A673 (cell line): ENCODE measurements around the gene TEAD3.

ENCODE experiments used
- EZH2 ChIP-seq: fragments of 200-600 bp; sonication (generic); IDR thresholded peaks from 2 replicates; pipeline ENCODE4 v1.6.1; 2017; ENCODE audit warnings: borderline replicate concordance, low read depth, mild to moderate bottlenecking, mixed read lengths, antibody characterized with exemption, low read length; ENCODE audit not compliant: poor library complexity, severe bottlenecking
- TF ChIP-seq, protein P1 (sequence below): fragments of 300-800, 200-600 bp; sonication (generic); conservative IDR thresholded peaks from 2 replicates; pipeline ENCODE4 v1.5.1; 2017; ENCODE audit warnings: low read depth, mild to moderate bottlenecking, antibody characterized with exemption, low read length, moderate library complexity, mixed read lengths

DNA sequence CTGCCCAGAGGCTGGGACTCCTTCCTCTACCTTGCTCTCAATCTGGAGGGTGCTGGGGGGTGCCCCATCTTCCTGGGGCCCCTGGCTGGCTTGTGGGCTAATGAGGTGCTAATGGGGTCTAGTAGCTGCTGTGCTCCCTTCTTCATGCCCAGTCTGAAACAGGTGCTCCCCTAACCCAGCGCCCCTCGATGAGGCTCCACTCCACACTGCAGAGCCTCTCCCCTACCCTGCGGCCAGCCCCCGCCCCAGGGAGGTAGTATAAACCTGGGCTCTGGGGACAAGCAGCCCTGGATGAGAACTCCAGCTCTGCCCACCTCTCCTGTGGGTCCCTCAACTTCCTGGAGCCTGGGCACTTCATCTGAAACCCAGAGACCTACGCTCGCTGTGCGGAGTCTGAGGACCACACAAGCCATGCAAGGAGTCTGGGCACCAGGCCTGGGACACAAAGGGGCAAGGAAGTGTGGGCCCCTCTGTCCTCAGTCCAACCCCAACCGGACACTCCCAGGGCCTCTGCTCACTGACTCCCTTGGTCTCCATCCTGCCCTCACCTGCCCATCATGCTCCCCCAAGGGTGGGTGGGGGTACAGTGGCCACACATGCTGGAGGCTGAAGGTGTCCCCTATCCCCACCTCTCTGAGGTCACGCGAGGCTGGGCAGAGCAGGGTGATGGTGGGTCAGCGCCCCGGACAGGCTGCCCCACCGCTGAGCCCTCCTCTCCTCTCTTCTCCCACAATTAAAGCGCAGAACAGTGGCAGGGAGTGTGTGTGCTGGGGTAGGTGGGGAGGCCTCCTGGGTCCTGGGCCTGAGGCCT lies 22.5 kb downstream of the TEAD3 start:
- TF ChIP-seq, protein P1, sequence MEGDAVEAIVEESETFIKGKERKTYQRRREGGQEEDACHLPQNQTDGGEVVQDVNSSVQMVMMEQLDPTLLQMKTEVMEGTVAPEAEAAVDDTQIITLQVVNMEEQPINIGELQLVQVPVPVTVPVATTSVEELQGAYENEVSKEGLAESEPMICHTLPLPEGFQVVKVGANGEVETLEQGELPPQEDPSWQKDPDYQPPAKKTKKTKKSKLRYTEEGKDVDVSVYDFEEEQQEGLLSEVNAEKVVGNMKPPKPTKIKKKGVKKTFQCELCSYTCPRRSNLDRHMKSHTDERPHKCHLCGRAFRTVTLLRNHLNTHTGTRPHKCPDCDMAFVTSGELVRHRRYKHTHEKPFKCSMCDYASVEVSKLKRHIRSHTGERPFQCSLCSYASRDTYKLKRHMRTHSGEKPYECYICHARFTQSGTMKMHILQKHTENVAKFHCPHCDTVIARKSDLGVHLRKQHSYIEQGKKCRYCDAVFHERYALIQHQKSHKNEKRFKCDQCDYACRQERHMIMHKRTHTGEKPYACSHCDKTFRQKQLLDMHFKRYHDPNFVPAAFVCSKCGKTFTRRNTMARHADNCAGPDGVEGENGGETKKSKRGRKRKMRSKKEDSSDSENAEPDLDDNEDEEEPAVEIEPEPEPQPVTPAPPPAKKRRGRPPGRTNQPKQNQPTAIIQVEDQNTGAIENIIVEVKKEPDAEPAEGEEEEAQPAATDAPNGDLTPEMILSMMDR, result no peak
- no peak for TF ChIP-seq EZH2
